SU-DHL-6 (cell line): ENCODE results near the gene TRIP6.
A peak's percentile ranks its signal among the peaks of the same experiment; 100 is the strongest.

Experiments
- H2AFZ ChIP-seq: fragments of 200-600 bp; sonication (generic); 2 replicates; pipeline ENCODE4 v1.6.1; 2014; ENCODE audit warnings: low read depth, mild to moderate bottlenecking, moderate library complexity, mixed read lengths, antibody characterized with exemption, low read length; ENCODE audit not compliant: severe bottlenecking
- H3F3A ChIP-seq: fragments of 200-600 bp; shearing (Covaris generic); 2 replicates; pipeline ENCODE4 v1.6.0; 2016; ENCODE audit warnings: antibody characterized with exemption, mild to moderate bottlenecking; ENCODE audit not compliant: insufficient read depth
- H3K27ac ChIP-seq: fragments of 200-600 bp; sonication (generic); 2 replicates; pipeline ENCODE4 v1.5.1; 2016; ENCODE audit warnings: low read depth, mild to moderate bottlenecking, low read length, moderate library complexity, mixed read lengths
- H3K27me3 ChIP-seq: fragments of 200-600 bp; sonication (generic), shearing (Covaris generic); 2 replicates; pipeline ENCODE4 v1.6.0; 2014; ENCODE audit warnings: mild to moderate bottlenecking, low read length
- H3K36me3 ChIP-seq: fragments of 200-600 bp; sonication (generic); 2 replicates; pipeline ENCODE4 v1.6.1; 2014; ENCODE audit warnings: mild to moderate bottlenecking, low read length, mixed read lengths
- H3K4me2 ChIP-seq: fragments of 300-600, 200-600 bp; shearing (Covaris generic), sonication (generic); 2 replicates; pipeline ENCODE4 v1.6.0; 2014; ENCODE audit warnings: low read length, low read depth, mild to moderate bottlenecking; ENCODE audit not compliant: poor library complexity, severe bottlenecking
- H3K4me3 ChIP-seq: fragments of 200-600 bp; sonication (generic); 2 replicates; pipeline ENCODE4 v1.5.1; 2014; ENCODE audit warnings: antibody characterized with exemption, low read length, mild to moderate bottlenecking, mixed read lengths; ENCODE audit not compliant: insufficient read depth, poor library complexity, severe bottlenecking
- H3K79me2 ChIP-seq: fragments of 200-600 bp; sonication (generic); 2 replicates; pipeline ENCODE4 v1.6.1; 2014; ENCODE audit warnings: mild to moderate bottlenecking, low read length, moderate library complexity; ENCODE audit not compliant: insufficient read depth
- H3K9ac ChIP-seq: fragments of 200-600 bp; sonication (generic); 2 replicates; pipeline ENCODE4 v1.7.0; 2014; ENCODE audit warnings: mild to moderate bottlenecking, low read length
- H3K9me2 ChIP-seq: fragments of 200-600 bp; sonication (generic); replicated peaks from 2 replicates; pipeline ENCODE4 v1.6.1; 2014; ENCODE audit warnings: low read length; ENCODE audit not compliant: insufficient read depth
- H3K9me3 ChIP-seq: fragments of 200-600 bp; sonication (generic); 2 replicates; pipeline ENCODE4 v1.6.1; 2014; ENCODE audit warnings: low read length, mixed read lengths; ENCODE audit not compliant: insufficient read depth
- H4K20me1 ChIP-seq: fragments of 200-600 bp; sonication (generic); 2 replicates; pipeline ENCODE4 v1.6.1; 2014; ENCODE audit warnings: low read depth, mild to moderate bottlenecking, antibody characterized with exemption, low read length, moderate library complexity, mixed read lengths
- EZH2phosphoT487 ChIP-seq: fragments of 200-600 bp; sonication (generic), shearing (Covaris generic); conservative IDR thresholded peaks from 2 replicates; pipeline ENCODE4 v1.6.1; 2018; ENCODE audit warnings: mild to moderate bottlenecking, antibody characterized with exemption, low read length, moderate library complexity, mixed read lengths
- TF ChIP-seq, protein P1 (sequence below): fragments of 200-600 bp; sonication (generic); IDR thresholded peaks from one replicate; pipeline ENCODE4 v1.5.1; 2017; ENCODE audit warnings: antibody characterized with exemption, mild to moderate bottlenecking, low read length, moderate library complexity; ENCODE audit not compliant: insufficient read depth, poor library complexity, severe bottlenecking

TRIP6 gene

DNA sequence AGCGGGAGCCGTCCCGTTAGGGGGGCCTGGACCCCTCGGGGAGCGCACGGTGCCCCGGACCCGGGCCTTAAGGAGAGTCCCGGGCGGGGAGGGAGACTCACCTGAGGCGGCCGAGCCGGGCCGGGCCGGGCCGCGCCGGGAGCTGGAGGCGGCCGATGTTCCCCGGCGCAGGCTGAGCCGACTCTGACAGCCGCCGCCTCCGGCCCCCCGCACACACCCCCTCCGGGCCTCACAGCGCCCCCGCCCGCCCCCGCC, 28.4 kb downstream of the TRIP6 start, which contains the start of gene ACHE:
Gene ACHE, minus strand, starts transcription at position 188 of the 255 bp plus-strand sequence. CDS start 1,656 bp downstream, outside the sequence.
- Histone ChIP-seq H3K36me3 (no peaks in the 10 kb centered on the region), H3K4me2 (peak within 1 kb of the TSS; percentile 36), H3K27ac (no peak within 1 kb of the TSS), H2AFZ (no peak within 1 kb of the TSS), H3K9me3 (no peaks in the 10 kb centered on the region), H3K9me2 (no peaks in the 10 kb centered on the region), H3K79me2 (no peaks in the 10 kb centered on the region), H3K27me3 (no peaks in the 10 kb centered on the region), H3K4me3 (no peak within 1 kb of the TSS), H3K9ac (no peak within 1 kb of the TSS), H3F3A (peaks cover 4% of the 10 kb centered on the region; the same call in 1 of the 2 replicates), H4K20me1 (no peaks in the 10 kb centered on the region)
- TF ChIP-seq, protein P1, sequence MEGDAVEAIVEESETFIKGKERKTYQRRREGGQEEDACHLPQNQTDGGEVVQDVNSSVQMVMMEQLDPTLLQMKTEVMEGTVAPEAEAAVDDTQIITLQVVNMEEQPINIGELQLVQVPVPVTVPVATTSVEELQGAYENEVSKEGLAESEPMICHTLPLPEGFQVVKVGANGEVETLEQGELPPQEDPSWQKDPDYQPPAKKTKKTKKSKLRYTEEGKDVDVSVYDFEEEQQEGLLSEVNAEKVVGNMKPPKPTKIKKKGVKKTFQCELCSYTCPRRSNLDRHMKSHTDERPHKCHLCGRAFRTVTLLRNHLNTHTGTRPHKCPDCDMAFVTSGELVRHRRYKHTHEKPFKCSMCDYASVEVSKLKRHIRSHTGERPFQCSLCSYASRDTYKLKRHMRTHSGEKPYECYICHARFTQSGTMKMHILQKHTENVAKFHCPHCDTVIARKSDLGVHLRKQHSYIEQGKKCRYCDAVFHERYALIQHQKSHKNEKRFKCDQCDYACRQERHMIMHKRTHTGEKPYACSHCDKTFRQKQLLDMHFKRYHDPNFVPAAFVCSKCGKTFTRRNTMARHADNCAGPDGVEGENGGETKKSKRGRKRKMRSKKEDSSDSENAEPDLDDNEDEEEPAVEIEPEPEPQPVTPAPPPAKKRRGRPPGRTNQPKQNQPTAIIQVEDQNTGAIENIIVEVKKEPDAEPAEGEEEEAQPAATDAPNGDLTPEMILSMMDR: no peak
- no peak for TF ChIP-seq EZH2phosphoT487

DNA sequence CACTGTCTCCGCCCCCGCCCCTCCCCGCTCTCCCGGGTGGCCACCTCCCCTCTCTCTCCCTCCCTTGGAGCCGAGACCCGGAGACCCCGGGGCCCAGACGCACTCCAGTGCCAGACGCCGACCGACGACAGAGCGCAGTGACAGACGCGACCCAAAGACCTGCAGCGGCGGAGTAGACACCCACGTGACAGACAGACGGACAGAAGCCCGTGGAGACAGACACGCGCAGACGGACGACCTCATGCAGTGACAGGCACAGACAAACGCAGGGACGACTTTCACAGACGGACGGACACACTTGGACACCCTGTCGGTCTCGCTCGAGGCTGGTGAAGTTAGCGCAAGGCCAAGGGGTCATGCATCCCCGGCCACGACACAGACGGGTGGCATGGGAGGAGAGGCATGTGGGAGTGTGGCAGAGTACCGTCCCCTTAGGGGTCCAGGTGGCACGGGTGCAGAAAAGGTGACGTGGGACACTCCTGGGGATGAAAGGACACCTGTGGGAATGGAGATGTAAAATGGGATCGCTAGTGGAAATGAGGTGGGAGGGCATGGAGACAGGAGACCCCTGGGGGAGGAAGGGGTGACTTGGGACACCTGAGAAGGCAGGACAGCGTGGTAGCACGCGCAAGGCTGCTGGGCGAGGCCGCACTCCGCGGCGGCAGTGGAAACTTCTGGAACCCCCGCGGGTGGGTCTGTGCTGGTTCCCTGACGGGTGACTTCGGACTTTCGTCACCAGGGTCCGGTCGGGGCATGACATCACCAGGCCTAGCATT, 29.0 kb downstream of the TRIP6 start:
- no peak overlapping the region for H3K4me2 ChIP-seq
- H3K36me3 ChIP-seq: no peaks in the 10 kb centered on the region
- H3F3A ChIP-seq: peaks cover 4% of the 10 kb centered on the region; the same call in 1 of the 2 replicates
- H3K9me2 ChIP-seq: no peaks in the 10 kb centered on the region
- no peaks in the 10 kb centered on the region for H3K79me2 ChIP-seq
- H3K27me3 ChIP-seq: no peaks in the 10 kb centered on the region
- no peak overlapping the region for H3K4me3 ChIP-seq
- H3K9me3 ChIP-seq: no peaks in the 10 kb centered on the region
- no peak for TF ChIP-seq EZH2phosphoT487
- TF ChIP-seq, protein P1: no peak
- H4K20me1 ChIP-seq: no peaks in the 10 kb centered on the region
- H3K27ac ChIP-seq: no peak overlapping the region
- no peak overlapping the region for H2AFZ ChIP-seq
- H3K9ac ChIP-seq: no peak overlapping the region

DNA sequence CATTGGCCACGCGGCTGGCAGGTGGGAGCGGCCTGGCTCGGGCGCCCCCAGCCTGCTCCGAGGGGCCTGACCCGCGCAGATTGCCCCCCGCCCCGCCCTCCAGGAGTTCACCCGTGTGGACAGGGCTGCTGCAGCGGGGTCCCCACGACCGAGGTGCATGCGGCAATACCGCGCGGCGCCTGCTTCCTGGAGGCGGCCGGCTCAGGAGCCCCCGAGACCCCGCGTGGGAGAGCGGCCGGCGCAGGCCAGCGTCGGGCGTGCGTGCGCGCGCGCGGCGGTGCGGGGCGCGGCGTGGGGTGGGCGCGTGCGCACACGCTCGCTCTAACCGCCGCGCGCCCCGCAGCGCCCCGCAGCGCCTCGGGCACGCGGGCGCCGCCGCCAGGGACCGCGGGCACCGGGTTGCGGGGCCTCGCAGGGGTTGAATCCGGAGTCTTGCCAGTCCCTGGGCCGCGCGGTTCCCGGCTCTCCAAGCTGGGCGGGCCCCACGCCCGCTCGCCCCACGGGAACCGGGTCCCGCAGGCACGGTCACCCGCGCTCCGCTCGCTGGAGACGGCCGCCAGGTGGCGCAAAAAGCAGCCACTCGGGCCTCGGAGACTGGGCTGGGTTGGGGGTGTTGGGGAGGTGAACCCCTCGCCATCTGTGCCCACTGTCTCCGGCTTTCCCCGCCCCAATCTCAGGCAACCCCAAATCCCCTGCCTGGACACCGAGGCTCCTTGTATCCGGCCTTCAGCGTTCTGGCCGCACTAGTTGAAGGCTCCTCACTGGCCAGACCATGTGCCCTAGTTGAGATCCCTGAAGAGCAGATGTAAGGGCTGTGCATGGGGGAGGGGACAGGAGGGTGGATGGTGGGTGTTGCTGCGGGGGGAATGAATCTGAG, 29.8 kb downstream of the TRIP6 start:
- H2AFZ ChIP-seq: no peak overlapping the region
- no peak overlapping the region for H3K9ac ChIP-seq
- H3K4me2 ChIP-seq: no peak overlapping the region

More for the DNA sequence above, 29.8 kb downstream of the TRIP6 start:
- Histone ChIP-seq H4K20me1 (no peaks in the 10 kb centered on the region), H3K9me2 (no peaks in the 10 kb centered on the region), H3K27ac (no peak overlapping the region), H3K9me3 (no peaks in the 10 kb centered on the region), H3K27me3 (no peaks in the 10 kb centered on the region), H3K4me3 (no peak overlapping the region), H3K79me2 (no peaks in the 10 kb centered on the region), H3F3A (no peaks in the 10 kb centered on the region), H3K36me3 (no peaks in the 10 kb centered on the region)
- TF ChIP-seq, protein P1: peak; percentile 59
- no peak for TF ChIP-seq EZH2phosphoT487
